LNCaP clone FGC (cell line): ENCODE measurements around the gene HTR5A.

ENCODE experiments used
- DNase-seq: peaks from one replicate; pipeline ENCODE4 v3.0.0-alpha.2; 2011; ENCODE audit warnings: low read depth
- H3K4me3 ChIP-seq: 2 replicates; pipeline ENCODE4 v1.5.1; 2011; ENCODE audit warnings: mild to moderate bottlenecking, low read depth, low read length, control low read depth
- CTCF ChIP-seq: IDR thresholded peaks from 2 replicates; pipeline ENCODE4 v1.5.1; 2012; ENCODE audit warnings: mild to moderate bottlenecking; ENCODE audit not compliant: control insufficient read depth, insufficient read depth; ENCODE audit errors: extremely low read depth

HTR5A gene

GRCh38 chr7:155130493-155130892 lies 60.4 kb downstream of the HTR5A start:
- no peak overlapping the region for H3K4me3 ChIP-seq
- no peak for TF ChIP-seq CTCF
- no peak for DNase-seq

- no peak for TF ChIP-seq CTCF
These were observed 61.0 kb downstream of the HTR5A start for GRCh38 chr7:155131090-155131489.

GRCh38 chr7:155132431-155132830 lies 62.3 kb downstream of the HTR5A start:
- no peak for DNase-seq

More at GRCh38 chr7:155131090-155131489, 61.0 kb downstream of the HTR5A start:
- no peak overlapping the region for H3K4me3 ChIP-seq
- DNase-seq, result no peak

GRCh38 chr7:155136619-155137243 lies 66.6 kb downstream of the HTR5A start:
- H3K4me3 ChIP-seq, result no peak overlapping the region
- no peak for TF ChIP-seq CTCF
- DNase-seq, result no peak

More at GRCh38 chr7:155132431-155132830, 62.3 kb downstream of the HTR5A start:
- no peak overlapping the region for H3K4me3 ChIP-seq
- TF ChIP-seq CTCF, result no peak
